Measurements from ENCODE around the gene RDX. TPM values are rescaled to one million over a fixed set of nuclear protein-coding genes. Genes with fewer than 3 reads are reported as not detected.

Gene RDX
- total and polyA plus RNA-seq, 2 of the 8 experiments (the other 6 are each of a cell fraction or from before 2014, with no cell fraction given), result 27.4 to 100 TPM

GRCh38 chr11:110152199-110152598, 144.2 kb downstream of the RDX start (continued):
- no peak for TF ChIP-seq NANOG (IDR thresholded peaks at IDR 0.05; ENCODE audit: insufficient read depth, low read depth, low read length, poor library complexity, severe bottlenecking)

All from H1 (cell line).